ENCODE results near the gene MOK.

The MOK gene

DNA sequence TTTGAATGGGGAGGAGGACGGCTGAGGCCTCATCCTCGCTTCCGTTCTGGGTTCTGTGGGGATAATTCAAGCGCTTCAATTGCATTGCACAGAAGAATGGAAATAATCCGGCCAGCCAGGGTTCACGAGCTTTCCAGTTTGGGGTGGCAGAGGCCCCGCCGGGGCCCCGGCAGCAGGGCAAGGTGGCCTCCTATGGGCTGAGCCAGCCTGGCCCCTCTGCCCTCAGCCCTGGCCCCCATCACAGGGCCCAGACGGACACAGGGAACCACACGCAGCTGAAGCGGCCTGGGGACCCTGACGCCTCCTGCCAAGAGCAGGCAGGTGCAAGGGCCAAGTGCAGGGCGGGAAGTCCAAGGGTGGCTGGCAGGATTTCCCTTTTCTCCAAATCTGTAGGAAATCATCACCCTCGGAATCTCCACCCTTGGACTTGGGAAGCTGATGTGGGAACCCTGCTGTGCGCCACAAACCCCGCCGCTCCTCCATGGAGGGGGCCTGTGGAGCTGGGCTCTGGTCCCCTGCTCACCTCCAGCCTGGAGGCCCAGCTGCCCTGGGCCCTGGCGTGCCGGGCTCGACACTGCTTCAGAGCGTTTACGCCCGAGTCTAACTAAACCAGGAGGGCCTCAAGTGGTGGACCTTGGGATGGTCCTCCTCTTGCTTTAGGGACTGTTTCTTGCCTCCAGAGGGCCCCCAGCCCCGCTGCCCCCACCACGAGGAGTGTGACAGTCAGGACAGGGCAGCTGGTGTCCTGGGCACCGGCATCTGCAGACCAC is 78.4 kb downstream of the MOK start:
- DNase-seq (ENCODE audit: low read depth in 2 of 2, low spot score in 1 of 2), result no peak

DNA sequence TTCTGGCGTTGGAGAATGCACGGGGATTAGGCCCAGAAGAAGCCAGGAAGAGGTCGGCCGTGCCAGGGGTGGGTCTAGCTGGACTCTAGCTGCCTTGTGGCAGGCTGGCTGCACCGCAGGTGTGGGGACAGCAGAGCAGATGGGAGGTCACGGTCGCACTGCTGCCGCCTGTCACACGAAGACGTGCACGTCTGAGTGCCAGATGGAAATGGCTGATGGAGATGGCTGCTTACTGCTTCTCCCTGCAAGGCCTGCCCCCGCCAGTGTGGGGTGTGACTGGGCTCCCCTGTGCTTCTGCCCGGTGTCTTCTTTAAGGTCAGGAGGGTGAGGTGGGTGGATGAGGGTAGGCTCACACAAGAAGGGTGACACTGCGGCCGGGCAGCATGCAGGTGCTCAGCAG is 79.0 kb downstream of the MOK start:
- no peak for DNase-seq (ENCODE audit: low read depth in 2 of 2, low spot score in 1 of 2)

DNA sequence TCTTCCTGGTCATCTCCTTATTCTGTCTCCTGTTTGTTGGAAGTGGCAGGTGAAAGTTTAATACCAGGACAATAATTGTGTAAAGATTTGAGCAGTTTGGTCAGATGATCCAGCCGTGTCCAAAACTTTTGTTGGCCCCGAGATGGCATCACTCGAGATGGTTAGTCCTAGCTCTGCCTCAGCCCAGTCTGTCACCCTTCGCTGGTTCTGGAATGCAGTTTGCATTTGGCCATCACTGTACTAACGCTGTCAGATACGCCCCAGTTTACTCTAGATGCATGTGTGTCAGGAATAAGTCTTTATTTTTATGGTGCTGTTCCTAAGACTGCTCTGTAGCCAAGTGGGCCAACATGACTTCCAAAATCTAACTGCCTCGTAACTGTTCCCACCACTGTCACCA is 79.6 kb downstream of the MOK start:
- DNase-seq (ENCODE audit: low read depth in 2 of 2, low spot score in 1 of 2), result no peak

DNA sequence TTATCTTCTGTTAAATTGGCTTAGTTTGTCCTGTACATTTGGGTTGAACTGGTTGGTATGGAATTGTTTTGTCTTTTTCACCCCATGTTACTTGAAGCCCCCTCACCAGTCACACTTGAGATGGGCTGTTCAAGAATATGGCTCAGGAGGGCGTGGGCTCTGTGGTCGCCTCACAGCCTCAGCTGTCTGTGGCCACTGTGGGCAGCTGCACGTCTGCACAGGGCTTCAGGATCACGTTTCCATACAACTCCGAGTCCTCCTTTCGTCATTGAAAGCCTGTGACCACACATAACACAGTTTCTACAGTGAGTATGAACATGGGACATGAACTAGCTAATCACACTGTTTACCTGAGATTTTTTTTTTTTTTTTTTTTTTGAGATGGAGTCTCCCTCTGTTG is 81.3 kb downstream of the MOK start:
- no peak for DNase-seq (ENCODE audit: low read depth in 2 of 2, low spot score in 1 of 2)

DNA sequence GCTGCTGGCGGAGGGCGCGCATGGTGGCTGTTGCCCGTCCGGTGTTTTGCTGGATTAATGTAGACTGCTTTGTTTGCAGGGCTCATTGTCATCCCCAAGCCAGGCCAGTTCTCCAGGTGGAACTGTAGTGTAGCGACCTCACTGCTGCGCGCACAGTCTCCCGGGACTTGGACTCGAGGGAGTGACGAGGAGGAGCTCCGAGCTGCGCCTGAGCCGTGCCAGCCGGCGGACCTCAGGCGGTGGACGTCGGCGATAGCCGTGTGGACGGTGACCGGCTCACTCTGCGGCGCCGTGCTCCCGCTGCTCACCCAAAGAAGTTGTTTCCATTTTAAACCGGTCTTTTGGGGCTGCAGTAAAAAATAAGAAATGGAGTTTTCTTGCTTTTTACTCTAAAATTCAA is 82.2 kb downstream of the MOK start:
- DNase-seq (ENCODE audit: low read depth in 2 of 2, low spot score in 1 of 2), result no peak

DNA sequence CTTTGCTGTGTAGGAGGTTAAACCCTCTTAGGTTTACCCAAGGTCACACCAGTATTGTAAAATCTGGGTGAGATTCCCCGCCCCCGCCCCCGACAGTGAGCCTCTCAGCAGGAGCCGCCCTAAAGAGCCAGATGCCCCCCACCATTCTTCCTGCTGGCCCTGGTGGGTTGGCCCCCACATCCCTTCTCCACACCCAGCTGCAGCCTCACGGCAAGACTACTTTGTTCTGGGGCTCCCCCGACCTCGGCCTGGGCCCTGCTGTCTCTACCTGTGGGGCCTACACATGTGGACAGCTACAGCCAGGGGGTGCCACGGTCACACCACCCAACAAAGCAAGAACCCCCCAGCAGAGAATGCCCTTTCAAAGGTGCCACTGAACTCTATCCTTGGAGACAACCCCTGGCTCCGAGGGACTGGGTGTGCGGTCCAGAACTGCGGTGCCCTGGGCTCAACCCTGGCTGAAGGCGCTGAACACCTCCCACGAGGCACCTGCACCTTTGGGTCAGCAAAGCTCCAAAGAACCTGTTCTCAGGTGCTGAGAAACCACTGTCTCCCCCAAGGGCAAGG is 82.9 kb downstream of the MOK start:
- DNase-seq (ENCODE audit: low read depth in 2 of 2, low spot score in 1 of 2), result no peak

DNA sequence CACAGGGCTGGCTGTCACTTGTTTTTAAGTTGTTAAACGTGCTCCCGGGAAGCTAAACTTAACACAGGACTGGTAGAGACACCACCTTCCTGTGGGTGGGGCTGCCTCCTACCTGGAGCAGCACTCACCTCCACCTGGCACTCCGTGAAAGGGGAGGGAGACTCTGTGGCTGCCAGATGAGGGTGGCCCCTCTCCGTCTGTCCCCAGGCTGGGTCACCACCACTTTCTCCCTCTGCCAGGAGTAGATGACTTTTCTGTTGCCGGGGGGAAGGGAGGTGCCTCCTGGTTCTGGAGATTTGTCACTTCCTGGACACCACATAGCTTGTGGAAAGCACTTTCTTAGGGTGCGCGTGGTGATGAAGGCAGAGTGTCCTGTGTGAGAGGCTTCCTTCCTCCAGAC is 83.9 kb downstream of the MOK start:
- no peak for DNase-seq (ENCODE audit: low read depth in 2 of 2, low spot score in 1 of 2)

DNA sequence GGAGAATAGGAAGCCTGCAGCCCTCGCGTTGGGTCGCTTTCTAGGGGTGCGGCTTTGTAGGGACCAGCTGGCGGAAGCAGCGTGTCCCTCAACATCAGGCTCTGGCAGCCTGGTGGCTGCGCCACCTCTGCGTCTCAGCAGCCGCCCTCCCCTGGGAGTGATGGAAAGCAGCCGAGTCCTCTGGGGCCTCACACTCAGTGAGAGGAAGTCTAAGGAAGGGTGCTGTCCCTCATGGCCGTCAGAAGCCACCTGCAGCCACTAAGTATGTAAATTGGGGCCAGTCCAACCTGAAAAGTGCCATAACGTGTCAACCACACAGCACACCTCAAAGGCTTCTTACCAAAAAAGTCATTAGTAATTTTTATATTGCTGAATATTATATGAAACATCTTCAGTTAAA is 84.9 kb downstream of the MOK start:
- DNase-seq (ENCODE audit: low read depth in 2 of 2, low spot score in 1 of 2), result no peak

DNA sequence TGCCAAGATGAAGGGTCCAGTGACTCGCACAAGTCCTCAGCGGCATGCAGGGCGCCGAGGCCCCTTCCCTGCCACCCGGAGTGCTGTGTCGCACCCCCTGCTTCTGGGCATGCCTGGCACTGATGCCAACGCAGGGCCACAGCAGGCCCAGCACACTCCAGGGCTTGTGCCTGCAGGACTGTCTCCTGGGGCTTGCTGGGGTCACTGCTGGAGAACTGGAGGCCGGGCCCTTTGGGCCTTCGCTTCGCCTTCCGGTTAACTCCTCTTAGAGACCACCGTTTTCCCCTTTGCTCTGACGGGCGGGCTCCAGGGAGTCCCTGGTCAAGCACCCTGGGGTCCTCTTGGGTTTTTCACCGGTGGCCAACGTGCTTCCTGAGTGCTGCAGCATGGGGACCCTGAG is 85.6 kb downstream of the MOK start:
- no peak for DNase-seq (ENCODE audit: low read depth in 2 of 2, low spot score in 1 of 2)

DNA sequence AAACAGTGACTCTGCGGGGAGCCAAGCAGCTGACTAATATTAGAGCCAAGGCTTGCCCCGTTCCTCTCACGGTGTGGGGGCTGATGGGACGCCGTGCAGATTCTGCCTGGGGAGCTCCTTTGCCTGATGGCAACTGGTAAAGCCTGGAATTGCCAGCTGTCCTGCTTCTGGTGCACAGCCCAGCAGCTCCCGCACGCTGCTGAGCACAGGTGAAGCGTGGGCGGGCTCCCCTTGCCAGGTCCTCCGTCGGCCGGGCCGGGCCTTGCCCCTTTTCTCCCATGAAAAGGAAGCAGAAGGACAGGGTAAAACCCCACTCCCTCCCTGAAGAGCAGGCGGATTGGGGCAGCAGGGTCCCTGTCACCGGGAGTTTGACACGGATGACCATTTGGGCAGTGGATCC is 86.3 kb downstream of the MOK start:
- DNase-seq (ENCODE audit: low read depth in 2 of 2, low spot score in 1 of 2), result no peak

DNA sequence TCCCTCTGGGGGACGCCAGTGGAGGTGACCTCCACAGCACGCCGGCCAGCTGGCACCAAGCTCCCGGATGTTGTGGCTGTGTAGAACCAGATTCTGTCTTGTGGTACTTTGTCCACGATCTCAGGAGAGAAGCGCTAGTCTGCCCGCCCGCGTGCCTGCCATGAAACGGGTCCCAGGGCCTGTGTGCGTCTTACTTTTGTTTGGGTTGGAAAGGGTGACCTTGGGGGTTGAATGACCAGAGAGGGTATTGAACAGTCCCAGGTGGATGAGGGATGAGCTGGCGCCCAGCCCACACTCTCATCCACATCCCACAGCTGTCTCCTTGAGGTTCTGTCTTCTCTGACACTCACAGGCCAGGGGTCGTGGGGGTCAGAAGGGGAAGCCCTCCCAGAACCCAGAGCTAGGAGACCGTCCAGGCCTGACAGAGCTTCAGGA is 87.0 kb downstream of the MOK start:
- DNase-seq (ENCODE audit: low read depth in 2 of 2, low spot score in 1 of 2), result no peak

DNA sequence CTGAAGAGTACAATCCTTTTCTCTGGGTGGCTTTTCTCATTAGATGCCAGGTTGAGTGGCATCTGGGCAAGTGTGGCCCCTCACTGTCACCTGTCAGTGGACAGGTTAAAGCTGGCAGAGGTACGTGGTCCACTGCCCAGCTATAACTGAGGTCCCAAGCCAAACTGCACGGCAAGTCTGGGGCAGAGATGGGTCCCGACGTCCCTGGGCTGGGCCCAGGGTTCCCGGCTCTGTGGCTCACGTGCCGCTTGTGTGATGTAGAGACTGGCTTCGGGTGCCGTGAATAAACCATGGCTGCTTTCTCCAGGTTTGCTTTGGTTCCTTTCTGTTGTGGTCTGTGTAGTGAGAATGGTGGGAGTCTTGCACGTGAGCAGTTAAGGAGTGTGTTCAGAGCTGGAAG is 87.6 kb downstream of the MOK start:
- DNase-seq (ENCODE audit: low read depth in 2 of 2, low spot score in 1 of 2), result no peak

DNA sequence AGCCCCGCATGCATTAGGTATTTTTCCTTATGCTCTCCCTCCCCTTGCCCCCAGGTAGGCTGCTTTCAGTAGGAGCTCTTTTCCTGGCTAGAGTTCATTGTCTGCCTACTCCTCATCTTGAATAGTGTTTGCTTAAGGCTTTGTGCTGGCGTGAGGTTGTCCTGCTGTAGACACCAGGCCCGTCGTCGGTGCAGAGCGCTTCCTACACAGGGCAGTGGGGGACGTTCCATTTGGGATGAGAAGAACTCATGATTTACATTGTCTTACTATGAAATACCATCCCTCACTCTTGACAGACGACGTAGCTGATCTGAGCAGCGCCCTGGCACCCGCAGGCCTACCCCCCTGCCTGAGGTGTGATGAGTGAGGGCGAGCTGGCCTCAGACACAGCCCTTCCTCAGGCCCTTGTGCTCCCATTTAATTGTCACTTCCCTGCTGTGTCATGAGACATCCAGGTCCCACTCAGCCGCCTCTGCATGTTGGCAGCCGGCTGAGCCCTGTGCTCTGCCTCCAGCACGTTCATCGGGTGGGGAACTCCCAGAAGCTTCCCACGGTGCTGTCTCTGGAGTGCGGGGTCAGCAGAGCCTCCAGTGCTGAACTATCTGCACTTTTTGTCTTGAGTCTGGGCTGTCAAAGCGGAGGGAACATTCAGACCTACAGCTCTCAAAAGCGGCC is 89.3 kb downstream of the MOK start:
- no peak for DNase-seq (ENCODE audit: low read depth in 2 of 2, low spot score in 1 of 2)

DNA sequence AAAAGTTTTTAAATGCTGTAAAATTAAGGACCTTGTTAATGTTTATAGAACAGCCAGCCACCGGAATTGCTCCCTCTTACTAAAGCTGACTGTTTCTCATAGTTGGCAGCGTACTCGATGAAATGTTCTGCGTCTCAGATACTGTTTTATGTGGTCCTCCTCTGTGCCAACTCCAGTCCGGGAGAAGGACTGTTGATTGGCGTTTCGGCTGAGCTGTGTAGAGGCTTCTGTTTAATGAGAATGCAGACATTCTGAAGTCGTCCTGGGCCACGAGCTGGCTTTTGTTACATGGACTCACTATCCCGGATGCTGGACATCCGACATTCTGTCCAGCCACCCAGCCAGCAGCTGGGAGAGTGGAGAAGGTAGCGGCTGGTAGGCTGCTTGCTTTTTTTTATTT is 89.9 kb downstream of the MOK start:
- DNase-seq (ENCODE audit: low read depth in 2 of 2, low spot score in 1 of 2), result no peak

DNA sequence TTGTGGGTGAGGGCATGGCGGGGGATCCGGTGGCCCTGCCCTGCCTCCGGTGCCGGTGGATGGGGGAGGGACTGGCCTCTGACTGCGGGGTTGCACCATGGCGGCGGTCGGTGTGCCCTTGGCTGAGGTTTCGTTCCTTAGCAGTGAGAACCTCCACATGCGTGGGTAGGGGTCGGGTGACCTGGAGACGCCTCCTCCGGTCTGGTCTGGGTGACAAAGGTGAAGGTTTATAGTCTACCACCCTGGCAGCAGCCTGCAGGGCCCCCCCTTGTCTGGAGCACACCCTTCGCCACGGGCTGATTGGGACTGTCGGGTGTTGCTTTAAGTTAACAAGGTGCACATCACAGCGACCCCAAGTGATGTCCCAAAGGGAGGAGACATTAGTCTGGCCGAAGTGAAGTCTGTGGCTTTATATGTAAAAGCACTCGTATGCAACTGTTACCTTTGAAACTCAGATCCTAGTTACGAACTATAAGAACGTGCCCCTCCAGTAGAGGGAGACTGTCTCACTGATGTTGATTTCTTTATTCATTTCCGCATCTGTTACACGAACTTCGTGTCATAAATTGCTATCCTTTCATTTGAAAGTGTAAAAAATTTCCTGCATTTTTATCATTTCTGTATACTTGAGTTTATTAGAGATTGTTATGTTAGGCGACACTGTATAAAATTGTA is 90.8 kb downstream of the MOK start:
- no peak for DNase-seq (ENCODE audit: low read depth in 2 of 2, low spot score in 1 of 2)

DNA sequence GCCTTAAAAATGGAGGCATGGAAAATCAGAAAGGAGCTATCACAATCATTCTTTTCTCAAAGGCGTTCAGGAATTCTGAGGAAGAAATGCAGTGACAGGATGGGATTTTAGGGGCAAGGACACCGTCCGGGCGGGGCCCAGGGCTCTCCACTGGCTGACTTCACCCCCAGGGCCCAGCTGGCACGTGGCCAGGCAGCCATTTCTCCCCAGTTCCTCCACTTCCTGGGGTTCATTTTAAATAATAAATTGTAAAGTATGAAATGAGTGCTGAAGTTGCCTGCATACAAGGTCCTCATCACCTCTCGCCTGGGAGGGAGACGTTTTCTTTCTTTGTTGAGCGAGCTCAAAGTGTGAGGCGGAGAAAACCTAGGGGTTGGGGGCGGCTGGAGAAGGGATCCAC is 91.5 kb downstream of the MOK start:
- no peak for DNase-seq (ENCODE audit: low read depth in 2 of 2, low spot score in 1 of 2)

DNA sequence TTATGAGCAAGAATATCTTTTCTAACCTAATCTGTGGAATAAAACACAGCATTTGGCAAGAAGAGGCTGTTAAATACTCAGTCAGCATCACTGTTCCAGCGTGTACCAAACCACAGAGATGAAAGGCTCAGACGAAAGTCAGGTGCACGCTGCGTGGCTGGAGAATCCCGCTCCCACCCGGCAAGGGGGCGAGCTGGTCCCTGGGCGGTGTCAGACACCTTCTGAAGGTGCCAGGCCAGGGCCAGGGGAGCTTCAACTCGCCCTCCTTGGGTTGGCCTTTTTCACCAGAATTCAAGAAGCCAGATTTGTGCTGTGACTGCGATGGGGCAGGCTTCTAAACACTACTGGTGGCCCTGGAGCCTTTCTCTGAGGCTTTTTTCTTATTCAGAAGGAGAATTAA is 92.1 kb downstream of the MOK start:
- no peak for DNase-seq (ENCODE audit: low read depth in 2 of 2, low spot score in 1 of 2)

DNA sequence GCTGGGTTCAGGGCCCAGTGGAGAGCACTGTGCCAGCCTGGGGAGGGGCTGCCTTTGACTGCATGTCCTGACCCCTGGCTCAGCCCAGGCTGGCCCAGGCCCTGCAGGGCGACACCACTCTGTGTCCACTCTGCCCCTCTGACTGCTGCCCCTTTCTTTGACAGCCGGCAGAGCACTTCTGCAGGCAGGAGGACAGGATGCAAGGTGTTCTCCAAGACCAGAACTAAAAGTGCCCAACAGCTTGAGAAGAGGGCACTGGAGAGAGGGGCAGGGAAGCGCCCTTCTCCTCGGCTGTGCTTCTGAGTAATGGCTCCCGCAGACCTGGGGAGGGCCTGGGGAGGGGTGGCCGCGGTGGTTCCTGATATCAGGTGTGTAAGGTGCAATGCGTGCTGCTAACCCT is 92.6 kb downstream of the MOK start:
- no peak for DNase-seq (ENCODE audit: low read depth in 2 of 2, low spot score in 1 of 2)

DNA sequence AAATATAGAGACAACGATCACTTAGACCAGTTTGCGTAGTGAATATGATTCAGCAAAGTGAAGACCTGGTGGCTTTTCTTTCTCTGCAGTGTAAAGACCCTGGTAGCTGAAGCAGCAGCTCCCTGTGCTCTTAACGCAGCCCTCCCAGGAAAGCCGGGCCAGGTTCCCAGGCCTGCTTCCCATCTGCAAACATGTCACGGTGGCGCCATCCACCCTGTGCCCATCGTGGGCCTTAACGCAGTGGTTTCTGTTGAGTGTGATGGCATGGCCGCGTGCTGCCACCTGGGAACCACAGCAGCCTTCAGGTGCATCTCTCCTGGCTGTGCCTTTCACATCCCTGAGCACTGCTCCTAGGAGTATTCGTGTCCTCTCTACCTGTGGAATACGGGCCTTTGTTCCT is 93.7 kb downstream of the MOK start:
- no peak for DNase-seq (ENCODE audit: low read depth in 2 of 2, low spot score in 1 of 2)

DNA sequence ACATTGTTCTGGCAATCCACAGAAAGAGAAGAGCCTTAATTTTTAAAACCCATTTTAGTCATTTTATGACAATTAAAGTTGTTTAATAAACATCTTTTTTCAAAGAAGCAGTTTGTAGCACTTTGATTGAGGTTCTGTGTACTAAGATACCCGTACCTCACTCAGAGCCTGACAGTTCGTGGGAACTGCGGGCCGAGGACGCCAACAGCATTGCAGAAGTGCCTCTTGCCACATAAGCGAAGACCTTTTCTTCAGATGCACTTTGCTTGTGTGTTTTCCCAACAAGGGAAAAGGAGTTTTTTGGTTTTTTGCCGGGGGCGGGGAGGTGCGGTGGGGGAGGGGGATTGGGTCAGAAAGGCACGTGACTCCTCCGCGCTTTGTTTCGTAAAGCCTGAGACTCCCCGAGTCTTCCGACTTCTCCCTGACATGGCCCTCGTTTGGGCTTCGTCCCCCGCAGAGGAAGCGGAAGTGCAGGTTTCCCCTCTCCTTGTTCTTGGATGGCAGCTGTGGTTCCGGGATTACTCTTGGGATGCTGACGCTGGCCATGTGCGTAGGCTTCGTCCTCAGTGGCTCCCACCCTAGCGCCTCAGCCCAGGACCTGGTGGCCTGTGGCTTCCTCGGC is 94.4 kb downstream of the MOK start:
- no peak for DNase-seq (ENCODE audit: low read depth in 2 of 2, low spot score in 1 of 2)

DNA sequence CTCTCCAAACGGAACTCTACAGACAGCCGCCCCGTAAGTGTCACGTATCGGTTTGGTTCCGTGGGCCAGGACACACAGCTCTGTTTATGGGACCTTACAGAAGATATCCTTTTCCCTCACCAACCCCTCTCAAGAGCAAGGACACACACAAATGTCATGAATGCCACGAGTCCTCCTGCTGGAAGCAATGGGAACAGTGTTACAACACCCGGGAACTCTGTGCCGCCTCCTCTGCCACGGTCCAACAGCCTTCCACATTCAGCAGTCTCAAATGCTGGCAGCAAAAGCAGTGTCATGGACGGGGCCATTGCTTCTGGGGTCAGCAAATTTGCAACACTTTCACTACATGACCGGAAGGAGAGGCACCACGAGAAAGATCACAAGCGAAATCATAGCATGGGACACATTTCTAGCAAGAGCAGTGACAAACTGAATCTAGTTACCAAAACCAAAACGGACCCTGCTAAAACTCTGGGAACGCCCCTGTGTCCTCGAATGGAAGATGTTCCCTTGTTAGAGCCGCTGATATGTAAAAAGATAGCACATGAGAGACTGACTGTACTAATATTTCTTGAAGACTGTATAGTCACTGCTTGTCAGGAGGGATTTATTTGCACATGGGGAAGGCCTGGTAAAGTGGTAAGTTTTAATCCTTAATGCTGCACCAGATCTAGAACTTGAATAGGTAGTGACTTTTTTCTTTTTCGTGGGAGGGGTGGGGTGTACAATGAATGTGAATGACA is 95.6 kb downstream of the MOK start:
- DNase-seq (ENCODE audit: low read depth in 2 of 2, low spot score in 1 of 2), result no peak
